ENCODE measurements around the gene LRBA. TPM values are rescaled to one million over a fixed set of nuclear protein-coding genes. Genes with fewer than 3 reads are reported as not detected.
A peak's percentile ranks its signal among the peaks of the same experiment; 100 is the strongest.

Gene LRBA
- total and polyA plus RNA-seq, 2 donors (not counting 1 experiment from before 2014, with no cell fraction given), result 16.4 to 36.7 TPM

GRCh38 chr4:150348079-150348478 lies 667.0 kb downstream of the LRBA start:
- Histone ChIP-seq H2AFZ (ENCODE audit: low read length) (no peak overlapping the region), H3K4me3 (replicated peaks in 1 of 4; ENCODE audit: control extremely low read depth in 1 of 4, insufficient read depth in 1 of 4, low read depth in 3 of 4, low read length in 4 of 4) (no peak overlapping the region), H4K20me1 (ENCODE audit: control insufficient read depth, extremely low read depth, insufficient read depth, low read length) (no peaks in the 10 kb centered on the region), H3K9me3 (ENCODE audit: control insufficient read depth, insufficient read depth, low read depth, low read length) (no peaks in the 10 kb centered on the region), H3K4me2 (ENCODE audit: extremely low read depth, insufficient read depth, low read length) (no peak overlapping the region), H3K9ac (ENCODE audit: insufficient read depth, low read length) (no peak overlapping the region), H3K27ac (ENCODE audit: insufficient read depth, low read length) (no peak overlapping the region), H3K36me3 (ENCODE audit: control insufficient read depth, insufficient read depth, low read length) (no peaks in the 10 kb centered on the region), H3K79me2 (ENCODE audit: control insufficient read depth, insufficient read depth, low read length) (no peaks in the 10 kb centered on the region), H3K27me3 (ENCODE audit: control insufficient read depth, insufficient read depth, low read length) (no peaks in the 10 kb centered on the region), H3K4me1 (ENCODE audit: control insufficient read depth, extremely low read depth, insufficient read depth, low read length) (no peaks in the 10 kb centered on the region)
- peak; percentile 60 to 78 for DNase-seq (ENCODE audit: low read depth in 2 of 2)
- TF ChIP-seq EZH2 (IDR thresholded peaks at IDR 0.05; ENCODE audit: low read length, missing control alignments) (no peak), CTCF (conservative IDR thresholded peaks at IDR 0.05 in 1 of 2, IDR thresholded peaks at IDR 0.05 in 1 of 2; ENCODE audit: low read depth in 1 of 2, low read length in 2 of 2) (no peak)

- DNase-seq (ENCODE audit: low read depth in 2 of 2), result no peak
- TF ChIP-seq CTCF (conservative IDR thresholded peaks at IDR 0.05 in 1 of 2, IDR thresholded peaks at IDR 0.05 in 1 of 2; ENCODE audit: low read depth in 1 of 2, low read length in 2 of 2) (no peak), EZH2 (IDR thresholded peaks at IDR 0.05; ENCODE audit: low read length, missing control alignments) (no peak)
- Histone ChIP-seq H3K9me3 (ENCODE audit: control insufficient read depth, insufficient read depth, low read depth, low read length) (no peaks in the 10 kb centered on the region), H3K4me1 (ENCODE audit: control insufficient read depth, extremely low read depth, insufficient read depth, low read length) (no peaks in the 10 kb centered on the region), H3K4me3 (replicated peaks in 1 of 4; ENCODE audit: control extremely low read depth in 1 of 4, insufficient read depth in 1 of 4, low read depth in 3 of 4, low read length in 4 of 4) (no peak overlapping the region), H3K36me3 (ENCODE audit: control insufficient read depth, insufficient read depth, low read length) (no peaks in the 10 kb centered on the region), H3K79me2 (ENCODE audit: control insufficient read depth, insufficient read depth, low read length) (no peaks in the 10 kb centered on the region), H3K4me2 (ENCODE audit: extremely low read depth, insufficient read depth, low read length) (no peak overlapping the region), H3K27me3 (ENCODE audit: control insufficient read depth, insufficient read depth, low read length) (no peaks in the 10 kb centered on the region), H2AFZ (ENCODE audit: low read length) (no peak overlapping the region), H4K20me1 (ENCODE audit: control insufficient read depth, extremely low read depth, insufficient read depth, low read length) (no peaks in the 10 kb centered on the region), H3K9ac (ENCODE audit: insufficient read depth, low read length) (no peak overlapping the region), H3K27ac (ENCODE audit: insufficient read depth, low read length) (no peak overlapping the region)
These were observed 669.8 kb downstream of the LRBA start for GRCh38 chr4:150345207-150345744.

- no peak overlapping the region for H3K4me2 ChIP-seq (ENCODE audit: extremely low read depth, insufficient read depth, low read length)
- H3K9ac ChIP-seq (ENCODE audit: insufficient read depth, low read length), result no peak overlapping the region
- no peak for DNase-seq (ENCODE audit: low read depth in 2 of 2)
- H3K4me1 ChIP-seq (ENCODE audit: control insufficient read depth, extremely low read depth, insufficient read depth, low read length), result no peaks in the 10 kb centered on the region
- H4K20me1 ChIP-seq (ENCODE audit: control insufficient read depth, extremely low read depth, insufficient read depth, low read length), result no peaks in the 10 kb centered on the region
- H3K4me3 ChIP-seq (replicated peaks in 1 of 4; ENCODE audit: control extremely low read depth in 1 of 4, insufficient read depth in 1 of 4, low read depth in 3 of 4, low read length in 4 of 4), result no peak overlapping the region
- no peak overlapping the region for H3K27ac ChIP-seq (ENCODE audit: insufficient read depth, low read length)
- H3K36me3 ChIP-seq (ENCODE audit: control insufficient read depth, insufficient read depth, low read length), result no peaks in the 10 kb centered on the region
- H3K79me2 ChIP-seq (ENCODE audit: control insufficient read depth, insufficient read depth, low read length), result no peaks in the 10 kb centered on the region
- no peak overlapping the region for H2AFZ ChIP-seq (ENCODE audit: low read length)
- TF ChIP-seq EZH2 (IDR thresholded peaks at IDR 0.05; ENCODE audit: low read length, missing control alignments) (no peak), CTCF (conservative IDR thresholded peaks at IDR 0.05 in 1 of 2, IDR thresholded peaks at IDR 0.05 in 1 of 2; ENCODE audit: low read depth in 1 of 2, low read length in 2 of 2) (no peak)
- H3K27me3 ChIP-seq (ENCODE audit: control insufficient read depth, insufficient read depth, low read length), result no peaks in the 10 kb centered on the region
- no peaks in the 10 kb centered on the region for H3K9me3 ChIP-seq (ENCODE audit: control insufficient read depth, insufficient read depth, low read depth, low read length)
These were observed 671.3 kb downstream of the LRBA start for GRCh38 chr4:150343796-150344195.

All from fibroblast of lung (primary cell).